HPDE6-E6E7 (cell line): ENCODE measurements around the gene GRAMD1B.
A peak's percentile ranks its signal among the peaks of the same experiment; 100 is the strongest.
"Not testable (repeated sequence)": the region's sequence is repeated elsewhere in the genome, so short reads cannot be mapped to it uniquely, and the experiment has no call there.

Experiments used
- DNase-seq: peaks from one replicate; pipeline ENCODE4 v3.0.0; 2011; ENCODE audit warnings: missing footprints; ENCODE audit errors: extremely low spot score

The GRAMD1B gene

DNA sequence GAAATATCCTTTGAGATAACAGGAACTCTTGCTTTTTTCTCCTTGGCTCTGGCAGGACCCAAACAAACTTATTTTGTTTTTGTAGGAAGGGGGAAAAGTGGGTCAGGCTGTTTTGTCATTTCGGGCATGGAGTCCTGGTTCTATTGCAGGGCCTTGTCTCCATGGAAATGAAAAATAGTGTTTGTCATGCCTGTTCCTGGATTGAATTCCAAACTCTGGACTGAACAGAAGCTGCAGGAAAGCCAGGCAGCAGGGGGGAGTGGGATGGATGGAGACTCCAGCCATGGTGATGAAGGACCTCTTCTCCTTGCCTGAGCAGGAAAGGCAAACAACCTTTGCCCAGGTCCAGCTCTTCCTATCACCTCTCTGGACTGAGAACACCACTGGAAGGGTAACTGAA, 137.4 kb downstream of the GRAMD1B start:
- DNase-seq = no peak

DNA sequence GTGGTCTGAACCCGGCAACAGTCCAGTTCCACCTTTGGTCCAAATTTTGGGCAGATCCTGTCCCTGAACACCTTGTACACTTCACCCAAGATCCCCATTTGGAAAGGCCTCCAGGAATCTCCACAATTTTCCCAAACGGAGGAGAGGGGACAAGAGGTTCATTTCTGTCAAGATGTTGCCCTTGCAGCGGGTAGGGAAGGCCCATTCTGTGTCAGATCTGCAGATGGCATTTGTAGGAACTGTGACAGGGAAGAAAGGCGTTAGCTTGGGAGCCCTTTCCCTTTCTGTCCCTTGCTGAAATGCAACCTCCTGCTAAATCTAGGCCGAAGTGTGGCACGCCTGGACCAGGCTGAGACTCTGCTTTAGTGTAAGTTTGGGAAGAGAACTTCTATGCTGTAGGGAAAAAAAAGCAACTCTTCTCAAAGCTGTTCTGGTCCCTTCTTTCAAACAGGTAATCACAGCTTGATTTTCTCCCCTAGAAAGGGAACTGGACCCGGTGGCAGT, 138.3 kb downstream of the GRAMD1B start:
- DNase-seq = no peak

DNA sequence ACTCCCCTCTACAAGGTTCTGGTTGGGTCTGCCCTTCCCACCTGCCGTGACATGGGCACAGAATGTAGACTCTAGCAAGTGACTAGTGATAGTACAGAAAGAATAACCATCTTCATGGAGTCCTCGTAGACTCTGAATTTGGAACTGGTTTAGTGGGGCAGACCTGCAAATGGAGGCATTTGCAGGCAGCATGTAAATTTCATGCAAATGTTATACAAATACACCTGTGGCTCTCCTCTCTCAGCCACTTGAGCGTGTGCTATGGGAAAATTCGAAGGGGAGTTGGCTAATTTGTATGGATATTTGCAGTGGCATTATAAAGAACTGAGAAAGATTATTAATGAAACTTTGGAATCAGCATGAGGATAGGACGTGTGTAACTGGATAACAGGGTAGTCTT, 139.3 kb downstream of the GRAMD1B start:
- DNase-seq = no peak

DNA sequence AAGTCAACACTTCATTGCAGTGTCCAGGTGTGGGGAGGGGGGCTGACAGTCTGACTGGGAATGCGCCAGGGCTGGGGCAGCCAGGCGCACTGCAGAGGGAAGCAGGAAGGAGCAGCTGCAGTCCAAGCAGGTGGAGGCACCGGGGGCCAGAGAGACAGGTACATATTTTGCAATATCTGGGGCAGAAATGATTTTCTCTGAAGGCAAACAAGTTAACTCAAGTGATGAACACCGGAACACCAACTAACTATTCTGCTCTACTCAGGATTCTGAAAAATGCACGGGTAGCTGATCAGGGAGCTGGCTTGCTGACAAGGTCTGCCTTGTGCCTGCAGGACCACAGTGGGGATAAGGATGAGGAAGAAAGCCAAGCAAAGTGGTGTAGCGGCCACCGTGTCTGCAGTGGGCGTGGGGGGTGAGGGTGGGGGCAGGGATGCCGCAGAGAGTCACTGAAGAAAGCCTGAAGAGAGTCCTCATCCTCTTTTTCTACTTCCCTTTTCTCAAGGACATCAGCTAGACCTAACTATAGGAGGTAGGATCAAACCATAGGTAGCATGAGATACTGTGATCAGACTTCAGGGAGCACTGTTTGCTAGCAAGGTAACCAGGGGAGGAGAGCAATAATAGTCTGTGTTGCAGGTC, 141.0 kb downstream of the GRAMD1B start:
- DNase-seq = no peak

DNA sequence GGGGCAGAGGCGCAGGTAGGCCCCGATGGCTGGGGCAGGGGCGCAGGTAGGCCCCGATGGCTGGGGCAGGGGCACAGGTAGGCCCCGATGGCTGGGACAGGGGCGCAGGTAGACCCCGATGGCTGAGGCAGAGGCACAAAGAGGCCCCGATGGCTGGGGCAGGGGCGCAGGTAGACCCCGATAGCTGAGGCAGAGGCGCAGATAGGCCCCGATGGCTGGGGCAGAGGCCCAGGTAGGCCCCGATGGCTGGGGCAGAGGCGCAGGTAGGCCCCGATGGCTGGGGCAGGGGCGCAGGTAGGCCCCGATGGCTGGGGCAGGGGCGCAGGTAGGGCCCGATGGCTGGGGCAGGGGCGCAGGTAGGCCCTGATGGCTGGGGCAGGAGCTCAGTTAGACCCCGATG, 142.7 kb downstream of the GRAMD1B start:
- not testable (repeated sequence) for DNase-seq

DNA sequence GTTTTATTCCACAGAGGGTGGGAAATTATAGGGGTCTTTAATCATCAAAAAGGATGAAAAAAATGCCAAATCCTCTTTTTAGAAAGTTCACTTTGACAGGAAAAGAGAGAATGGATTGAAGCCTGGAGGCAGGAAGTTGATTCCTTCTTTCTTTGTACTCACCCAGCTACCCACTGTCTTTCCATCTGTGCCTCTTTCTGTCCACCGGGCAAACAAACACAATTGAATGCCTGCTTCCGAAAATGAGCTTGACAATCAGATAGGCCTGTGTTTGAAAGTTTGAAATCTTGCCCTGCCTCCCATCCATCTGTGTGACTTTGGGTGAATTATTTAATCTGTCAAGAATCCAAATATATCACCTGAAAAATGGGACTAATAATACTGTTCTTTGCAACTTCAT, 143.2 kb downstream of the GRAMD1B start:
- no peak for DNase-seq

DNA sequence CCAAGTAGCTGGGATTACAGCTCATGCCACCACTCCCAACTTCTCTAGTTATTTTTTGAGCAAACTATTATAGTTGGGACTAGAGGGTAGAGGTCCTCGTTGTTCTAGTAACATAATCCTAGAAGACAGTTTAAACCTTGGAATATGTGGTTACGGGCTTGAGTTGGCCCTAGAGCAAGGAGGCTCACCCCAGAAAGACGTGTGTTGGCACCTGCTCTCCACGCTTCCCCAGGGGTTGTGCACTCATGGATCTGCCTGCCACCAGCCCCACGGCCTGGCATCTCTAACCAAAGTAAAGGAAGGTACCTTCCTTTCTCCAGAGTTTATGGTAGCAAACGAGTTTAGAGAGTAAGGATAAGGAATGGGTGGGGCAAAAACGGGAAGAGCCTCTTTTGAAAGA, 145.4 kb downstream of the GRAMD1B start:
- no peak for DNase-seq

DNA sequence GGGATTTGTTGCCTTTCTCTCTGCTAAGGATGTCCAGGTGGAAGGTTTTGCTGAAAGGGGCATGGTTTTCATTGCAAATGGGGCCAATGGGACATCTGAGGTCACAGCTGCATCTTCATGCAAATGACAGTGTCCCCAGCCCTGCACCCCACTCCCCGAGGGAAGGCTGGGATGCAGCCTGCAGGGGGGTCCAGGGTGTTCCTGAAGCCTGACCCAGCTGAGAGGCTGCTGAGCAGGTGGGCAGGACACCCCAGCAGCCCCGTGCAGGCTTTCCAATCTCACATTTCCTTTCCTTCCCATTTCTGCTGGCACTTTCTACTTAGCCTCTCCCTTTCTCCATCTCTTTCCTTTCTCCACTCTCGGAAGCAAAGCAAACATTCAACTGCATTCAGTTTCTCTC, 146.0 kb downstream of the GRAMD1B start:
- DNase-seq = no peak

DNA sequence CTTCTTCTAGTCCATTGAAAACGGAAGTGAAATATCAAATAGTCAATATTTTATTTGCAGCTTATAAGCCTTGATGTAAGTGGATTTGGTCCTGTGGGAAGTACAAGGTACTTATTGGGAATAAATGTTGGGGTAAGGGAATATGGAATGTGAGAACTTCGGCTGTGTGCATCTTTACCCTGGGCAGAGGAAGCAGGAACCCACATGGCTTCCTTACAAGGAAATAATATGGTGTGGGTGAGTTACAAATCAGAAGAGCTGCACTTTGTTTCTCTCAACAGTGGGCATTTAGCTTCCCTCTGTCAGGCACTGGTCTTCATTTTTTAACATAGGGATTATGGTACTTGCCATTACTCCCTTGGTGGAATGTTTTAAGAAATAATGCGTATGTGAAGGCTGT, 146.4 kb downstream of the GRAMD1B start:
- no peak for DNase-seq

DNA sequence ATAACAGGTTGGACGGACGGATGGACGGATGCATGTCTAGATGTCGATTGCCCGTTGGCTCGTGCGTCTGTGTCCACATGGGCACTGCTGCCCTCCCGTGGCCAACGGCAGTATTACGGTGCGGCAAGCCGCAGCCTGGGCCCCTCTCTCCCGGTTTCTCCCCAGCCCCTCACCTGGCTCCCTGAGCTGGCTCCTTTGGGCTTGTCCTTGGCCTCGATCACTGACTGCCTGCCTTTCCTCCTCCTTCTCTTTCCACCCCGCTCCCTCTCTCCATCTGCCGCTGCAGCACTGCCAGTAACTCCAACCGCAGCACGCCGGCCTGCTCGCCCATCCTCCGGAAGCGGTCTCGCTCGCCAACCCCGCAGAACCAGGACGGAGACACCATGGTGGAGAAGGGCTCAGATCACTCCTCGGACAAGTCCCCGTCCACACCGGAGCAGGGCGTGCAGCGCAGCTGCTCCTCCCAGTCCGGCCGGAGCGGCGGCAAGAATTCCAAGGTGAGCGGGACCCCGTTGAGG, 147.1 kb downstream of the GRAMD1B start:
- peak; percentile 64 for DNase-seq

DNA sequence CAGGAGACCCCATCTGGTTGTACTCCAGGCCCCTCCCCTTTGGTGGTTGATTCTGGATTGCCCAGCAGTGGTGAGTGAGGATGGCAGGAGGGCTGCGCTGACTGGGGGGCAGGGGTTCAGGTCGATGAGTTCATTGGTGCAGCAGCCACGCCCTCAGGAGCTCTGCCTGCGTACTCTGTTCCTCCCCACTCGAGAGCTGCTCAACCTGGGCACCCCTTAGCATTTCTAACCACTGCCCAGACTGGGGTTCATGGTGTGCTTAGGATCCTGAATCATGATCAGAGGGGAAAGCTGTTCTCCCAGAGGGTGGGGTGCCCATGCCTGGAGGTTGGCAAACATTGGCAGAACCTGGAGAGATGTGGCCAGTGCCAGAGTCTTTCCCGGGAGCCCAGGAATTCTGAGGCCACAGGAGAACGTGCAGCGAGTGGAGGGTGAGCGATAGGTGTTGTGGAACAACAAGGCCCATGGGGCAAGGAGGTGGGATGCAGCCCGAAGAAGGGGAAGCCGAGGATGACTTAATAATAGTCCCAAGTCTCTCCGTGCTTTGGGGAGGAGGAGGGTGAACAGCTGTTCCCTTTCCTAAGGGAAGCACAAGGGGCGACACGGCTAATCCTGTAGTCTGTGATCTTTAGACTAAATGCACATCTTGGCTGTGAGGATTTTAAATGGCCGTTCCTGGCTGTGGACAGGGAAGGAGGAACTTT, 148.9 kb downstream of the GRAMD1B start:
- DNase-seq = no peak

DNA sequence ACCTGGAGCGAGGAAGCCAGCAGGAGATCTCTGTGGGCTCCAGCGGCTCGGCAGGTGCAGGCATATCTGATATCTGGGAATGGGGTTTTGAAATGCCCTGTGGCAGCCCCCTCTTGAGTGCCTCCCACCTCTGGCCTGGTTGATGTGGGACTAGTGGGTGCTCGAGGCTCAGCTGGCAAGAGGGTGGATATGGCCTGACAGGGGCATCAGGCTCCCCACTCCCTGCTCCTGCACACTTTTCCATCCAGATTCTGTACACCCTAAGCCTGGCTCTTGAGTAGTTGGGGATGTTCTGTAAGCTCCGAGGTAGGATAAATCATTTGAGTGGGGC, 149.4 kb downstream of the GRAMD1B start:
- DNase-seq = no peak

DNA sequence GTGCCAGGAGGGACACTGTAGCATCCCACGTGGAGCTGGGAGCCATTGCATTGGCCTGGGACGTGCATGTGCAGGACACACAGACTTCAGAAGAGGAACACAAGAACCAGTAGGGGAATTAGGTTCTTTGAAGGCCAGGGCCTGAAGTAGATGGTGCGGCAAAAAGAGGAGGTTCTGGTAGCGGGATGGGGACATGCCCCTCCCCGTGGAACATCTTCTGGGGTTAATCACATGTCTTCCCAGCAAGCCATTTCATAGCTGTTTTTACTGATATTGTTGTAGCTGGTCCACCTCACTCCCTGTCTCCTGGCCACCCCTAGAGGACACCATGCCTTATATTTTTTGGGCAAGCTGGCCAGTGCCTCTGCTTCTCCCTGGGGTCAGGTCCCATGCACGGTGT, 150.1 kb downstream of the GRAMD1B start:
- no peak for DNase-seq

DNA sequence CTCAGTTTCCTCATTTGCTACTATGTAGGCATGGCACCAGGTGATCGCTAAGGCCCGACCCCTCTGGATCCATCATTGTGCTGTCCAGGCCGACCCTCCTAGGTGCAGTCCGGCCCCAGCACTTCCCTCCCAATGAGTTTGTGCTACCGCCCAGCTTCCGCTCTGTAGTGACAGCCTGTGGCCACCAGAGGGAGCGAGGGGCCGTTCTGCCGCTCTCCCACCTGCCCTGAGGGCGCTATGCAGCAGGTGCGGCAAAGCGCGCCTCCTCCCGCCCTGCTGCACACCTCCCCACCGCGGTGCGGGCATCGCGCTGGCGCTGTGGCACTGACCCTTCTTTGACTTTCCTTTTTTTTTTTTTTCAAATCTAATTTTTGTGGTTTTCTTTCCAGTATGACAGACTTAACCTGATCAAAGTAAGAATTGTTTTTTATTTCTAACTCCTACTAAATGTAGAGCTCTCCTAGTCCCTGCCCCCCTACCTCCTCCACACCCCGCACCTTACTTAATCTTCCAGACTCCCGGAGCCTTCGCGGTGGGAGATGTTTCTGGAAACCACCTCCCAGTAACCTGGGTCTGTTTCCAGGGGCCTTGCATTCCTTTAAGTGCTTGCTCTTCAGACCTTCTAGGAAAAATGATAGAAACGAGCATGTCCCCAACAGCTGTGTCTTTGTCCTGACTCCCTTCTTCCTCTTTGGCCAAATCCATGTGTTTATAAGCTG, 150.6 kb downstream of the GRAMD1B start:
- DNase-seq = peak; percentile 74

DNA sequence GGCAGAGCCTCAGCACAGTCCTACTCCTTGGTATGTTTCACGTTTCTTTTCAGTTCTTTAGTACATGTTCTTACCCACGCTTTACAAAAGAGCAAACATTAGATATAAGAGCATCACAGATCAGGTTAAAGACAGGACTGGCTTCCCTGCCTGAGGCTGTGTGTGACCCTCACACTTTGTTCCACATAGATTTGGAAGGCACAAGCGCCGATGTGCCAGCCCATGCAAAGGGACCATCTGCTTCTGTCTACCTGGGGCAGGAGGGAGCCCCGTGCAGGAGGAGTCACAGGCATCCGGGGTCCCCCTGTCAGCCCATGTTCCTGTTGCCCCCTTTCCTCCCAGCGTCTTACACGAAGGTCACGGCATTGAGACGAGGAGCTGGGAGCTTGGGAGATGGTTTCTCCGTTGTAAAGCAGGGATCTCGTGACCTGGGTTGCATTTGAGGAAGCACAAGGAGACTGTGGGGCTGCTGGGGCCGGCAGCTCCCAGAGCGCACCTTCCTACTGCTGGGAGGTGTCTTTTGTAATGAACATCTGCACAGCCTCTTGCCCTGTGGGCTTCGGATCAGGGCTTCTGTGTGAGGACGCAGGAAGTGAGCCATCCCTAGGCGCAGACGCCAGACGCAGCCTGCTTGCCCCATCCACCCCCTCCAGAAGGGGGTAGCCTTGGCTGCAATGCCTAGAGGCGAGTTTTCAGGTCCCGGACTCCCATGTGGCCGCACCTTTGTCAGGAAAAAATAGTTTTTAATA, 151.8 kb downstream of the GRAMD1B start:
- no peak for DNase-seq

DNA sequence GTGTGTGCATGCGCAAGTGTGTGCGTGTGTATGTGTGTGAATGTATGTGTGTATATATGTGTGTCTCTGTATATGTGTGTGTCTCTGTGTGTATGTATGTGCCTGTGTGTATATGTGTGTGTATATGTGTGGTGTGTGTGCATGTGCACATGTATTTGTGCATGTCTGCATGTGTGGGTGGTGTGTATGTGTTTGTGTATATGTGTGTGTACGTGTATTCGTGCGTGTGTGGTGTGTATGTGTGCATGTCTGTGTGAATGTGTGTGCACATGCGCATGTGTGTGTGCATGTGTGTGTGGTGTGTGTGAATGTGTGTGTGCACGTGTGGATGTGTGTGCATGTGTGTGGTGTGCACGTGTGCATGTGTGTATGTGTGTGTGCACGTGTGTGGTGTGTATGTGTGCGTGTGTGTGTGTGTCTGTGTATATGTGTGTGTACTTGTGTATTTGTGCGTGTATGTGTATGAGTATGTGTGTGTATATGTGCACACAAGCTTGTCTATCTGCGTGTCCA, 153.0 kb downstream of the GRAMD1B start:
- no peak for DNase-seq

DNA sequence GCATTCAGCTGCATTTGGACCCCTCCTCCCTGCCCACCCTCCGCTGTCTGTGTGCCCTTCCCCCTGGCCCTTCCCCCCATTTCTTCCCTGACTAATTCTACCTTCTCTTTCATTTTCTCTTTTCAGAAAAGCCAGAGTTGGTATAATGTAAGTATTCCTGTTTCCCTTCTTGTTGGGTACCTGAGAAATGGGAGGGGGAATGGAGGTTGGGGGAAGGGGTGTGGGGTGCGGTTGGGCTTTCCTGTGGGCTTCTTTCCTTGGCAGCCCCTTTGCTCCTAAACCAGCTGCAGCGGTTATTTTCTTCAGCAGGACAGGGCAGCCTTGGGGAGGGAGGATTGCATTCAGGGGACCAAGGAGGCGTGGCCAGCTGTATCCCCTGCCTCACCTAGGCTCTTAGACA, 154.1 kb downstream of the GRAMD1B start:
- DNase-seq = no peak

DNA sequence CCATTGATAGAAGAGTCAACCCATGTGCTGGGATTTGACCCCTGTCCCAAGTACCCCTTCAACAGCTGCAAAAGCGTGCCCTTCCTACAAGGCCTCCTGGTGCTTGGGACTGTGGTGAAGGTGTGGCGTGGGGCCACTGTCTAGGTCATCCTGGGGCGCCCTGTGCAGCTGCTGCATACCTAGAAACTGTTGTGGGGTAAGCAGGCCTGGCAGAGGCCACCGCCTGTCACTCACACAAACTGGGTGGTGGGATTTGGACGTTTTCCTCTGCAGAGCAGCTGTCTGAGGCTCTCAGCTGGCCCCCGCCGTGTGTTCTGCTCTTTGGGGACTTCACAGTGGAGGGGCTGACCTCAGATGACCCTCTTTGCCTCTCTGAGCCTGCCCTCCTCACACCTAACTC, 154.7 kb downstream of the GRAMD1B start:
- DNase-seq = no peak

DNA sequence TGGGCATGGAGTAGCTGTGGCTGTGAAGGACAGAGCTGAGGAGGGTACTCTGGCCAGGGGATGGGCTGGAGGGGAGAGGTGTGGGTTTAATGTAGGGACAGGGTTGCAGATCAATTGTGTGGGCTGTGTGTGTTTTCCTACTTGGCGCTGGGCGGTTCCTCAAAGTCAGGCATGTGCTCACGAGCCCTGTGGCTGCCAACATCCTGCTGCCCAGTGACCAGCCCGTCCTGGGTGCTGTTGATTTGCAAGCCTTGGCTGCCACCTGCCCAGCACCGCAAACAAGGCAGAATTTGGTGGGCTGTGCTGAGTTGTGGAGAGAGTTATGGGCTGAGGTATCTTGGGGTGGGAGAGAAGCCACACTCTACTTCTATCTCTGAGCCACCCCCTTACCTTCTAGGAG, 155.1 kb downstream of the GRAMD1B start:
- no peak for DNase-seq

DNA sequence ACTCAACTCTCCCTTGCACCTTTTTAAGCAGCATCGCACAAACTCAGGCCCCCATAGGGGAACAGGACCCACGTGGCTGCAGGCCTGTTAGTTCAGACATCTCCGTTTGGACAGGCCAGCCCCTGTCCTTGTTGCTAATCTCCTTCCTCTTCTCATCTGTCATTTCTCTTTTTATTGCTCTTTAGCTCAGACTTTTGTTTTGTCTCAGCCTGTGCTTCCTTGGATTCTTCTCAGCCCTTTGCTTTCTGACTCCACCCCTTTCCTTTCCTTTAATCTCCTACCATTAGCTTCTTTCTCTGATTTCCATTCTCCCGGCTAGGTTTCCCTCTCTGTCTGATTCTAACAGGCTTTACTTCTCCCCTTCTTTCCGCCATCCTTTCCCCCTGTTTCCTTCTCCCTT, 155.6 kb downstream of the GRAMD1B start:
- no peak for DNase-seq

DNA sequence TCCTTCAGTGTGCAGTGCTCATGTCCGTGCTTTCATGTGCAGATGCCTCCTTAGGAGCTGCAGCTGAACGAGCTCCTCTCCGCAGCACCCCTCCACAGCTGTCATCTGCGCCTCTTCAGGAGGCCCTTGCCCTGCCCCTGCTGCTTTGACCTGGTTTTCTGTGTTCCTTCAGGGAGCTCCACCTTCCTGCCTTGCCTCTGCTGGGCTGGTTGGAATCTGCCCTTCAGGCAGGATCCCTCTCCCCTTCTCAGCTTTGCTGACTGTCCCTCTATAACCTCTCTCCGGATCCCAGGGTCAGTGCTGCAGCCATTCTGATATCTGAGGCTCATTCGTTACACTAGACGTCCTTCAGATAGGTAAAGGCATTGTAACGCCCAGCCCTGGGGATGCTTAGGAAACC, 156.5 kb downstream of the GRAMD1B start:
- no peak for DNase-seq

DNA sequence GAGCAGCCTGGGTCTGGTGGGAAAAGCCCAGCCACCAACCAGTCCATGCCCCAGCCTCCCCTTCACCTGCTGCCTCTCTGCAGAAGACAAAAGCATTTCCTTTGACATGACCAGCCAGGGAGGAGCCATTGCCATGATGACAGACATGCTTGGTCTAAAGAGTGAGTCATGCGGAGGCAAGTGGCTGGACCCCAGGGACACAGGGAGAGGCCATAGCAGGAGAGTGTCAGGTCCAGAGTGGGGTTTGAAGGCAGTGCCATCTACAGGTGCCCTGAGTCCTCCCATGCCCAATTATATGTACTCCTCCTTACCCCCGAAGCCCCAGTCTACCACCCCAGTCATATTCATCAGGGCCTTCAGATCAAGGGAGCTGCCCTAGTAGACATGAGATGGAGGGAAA, 157.0 kb downstream of the GRAMD1B start:
- no peak for DNase-seq
